Erythroblast (primary cell): ENCODE measurements around the gene FMC1.

ENCODE experiments used
- GATA1 ChIP-seq: IDR thresholded peaks from 2 replicates; pipeline ENCODE4 v1.6.1; 2011; ENCODE audit warnings: low read depth, mild to moderate bottlenecking, control low read depth, low read length, moderate library complexity
- POLR2A ChIP-seq: IDR thresholded peaks from 2 replicates; pipeline ENCODE4 v1.6.1; 2011; ENCODE audit warnings: mild to moderate bottlenecking, low read length

DNA sequence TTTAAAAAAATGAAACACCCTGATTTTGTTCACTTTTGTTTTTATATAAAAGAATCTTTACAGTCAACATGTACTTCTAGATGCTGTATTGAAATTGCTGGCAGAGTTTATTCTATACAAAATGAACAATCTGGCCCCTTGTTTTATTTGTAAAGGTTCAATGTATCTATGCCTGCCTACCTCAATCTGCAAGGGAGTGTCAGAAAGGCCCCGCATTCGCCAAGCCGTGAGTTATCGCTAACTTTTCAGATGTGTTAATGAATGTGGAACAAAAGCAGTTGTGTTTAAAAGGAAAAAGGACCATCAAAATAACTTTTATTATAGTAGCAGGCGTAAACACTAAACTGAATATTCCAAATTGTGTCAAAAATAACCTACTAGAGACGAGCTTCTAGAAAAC, 33.1 kb downstream of the FMC1 start:
- TF ChIP-seq POLR2A = no peak
- no peak for TF ChIP-seq GATA1
